ENCODE measurements around the gene CNGA4. TPM values are rescaled to one million over a fixed set of nuclear protein-coding genes. Genes with fewer than 3 reads are reported as not detected.

CNGA4 gene
- total and polyA plus RNA-seq, 2 of the 4 experiments (the other 2 are of a cell fraction) = under 0.01 to 0.12 TPM

DNA sequence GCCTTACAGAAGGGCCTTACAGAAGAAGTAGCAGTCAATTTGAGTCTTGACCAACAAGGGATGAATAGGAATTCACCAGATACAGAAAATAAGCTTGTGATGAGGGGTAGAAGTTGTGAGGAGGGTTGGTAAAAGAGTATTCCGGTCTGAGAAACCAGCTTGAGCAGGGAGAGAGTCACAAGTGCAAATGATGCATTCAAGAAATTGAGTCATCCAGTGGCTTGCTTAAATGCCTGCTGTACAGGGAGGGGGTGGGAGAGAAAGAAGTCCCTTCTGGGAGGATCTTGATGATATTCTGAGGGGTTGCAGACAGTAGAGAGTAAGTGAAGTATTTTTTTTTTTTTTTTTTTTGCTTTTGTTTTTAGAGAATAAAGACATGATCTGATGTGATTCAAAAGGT lies 29.9 kb downstream of the CNGA4 start:
- Histone ChIP-seq H2BK120ac (ENCODE audit: low read depth, low read length) (no peak overlapping the region), H3K9ac (ENCODE audit: low read depth, low read length) (no peak overlapping the region), H2BK20ac (ENCODE audit: low read depth, low read length) (no peak overlapping the region), H4K91ac (ENCODE audit: insufficient read depth, low read depth, low read length) (no peak overlapping the region), H4K8ac (ENCODE audit: low read depth in 2 of 2, low read length in 2 of 2) (no peak overlapping the region), H2BK5ac (ENCODE audit: low read depth, low read length, poor library complexity, severe bottlenecking) (no peak overlapping the region), H3K27me3 (ENCODE audit: control insufficient read depth, insufficient read depth, low read length) (peaks cover 8% of the 10 kb centered on the region), H3K23ac (ENCODE audit: low read depth, low read length) (no peak overlapping the region), H2BK15ac (ENCODE audit: low read depth, low read length) (no peak overlapping the region), H2AK9ac (replicated peaks; ENCODE audit: low read depth, low read length, poor library complexity) (no peak overlapping the region), H2AFZ (replicated peaks; ENCODE audit: low read length, poor library complexity) (no peak overlapping the region), H3K4ac (ENCODE audit: low read depth, low read length) (no peak overlapping the region), H3K4me2 (ENCODE audit: low read depth, low read length) (no peak overlapping the region), H4K5ac (ENCODE audit: low read depth, low read length) (no peak overlapping the region), H3K18ac (ENCODE audit: low read depth, low read length) (no peak overlapping the region), H3K9me1 (ENCODE audit: insufficient read depth, low read length) (no peaks in the 10 kb centered on the region), H3K79me1 (ENCODE audit: low read depth in 1 of 2, low read length in 2 of 2) (no peaks in the 10 kb centered on the region), H3K9me3 (ENCODE audit: control insufficient read depth, insufficient read depth, low read length) (no peaks in the 10 kb centered on the region), H4K20me1 (ENCODE audit: insufficient read depth, low read length) (no peaks in the 10 kb centered on the region), H3K36me3 (ENCODE audit: control insufficient read depth, insufficient read depth, low read length) (no peaks in the 10 kb centered on the region), H3K4me1 (ENCODE audit: control insufficient read depth, insufficient read depth, low read length) (no peaks in the 10 kb centered on the region), H2AK5ac (ENCODE audit: low read depth, low read length) (no peak overlapping the region), H3K56ac (ENCODE audit: extremely low read depth, insufficient read depth, low read length) (no peak overlapping the region), H3K27ac (ENCODE audit: insufficient read depth, low read length) (no peak overlapping the region), H3K4me3 (ENCODE audit: insufficient read depth, low read depth, low read length) (no peak overlapping the region), H3K14ac (replicated peaks; ENCODE audit: low read depth, low read length) (no peak overlapping the region)
- CTCF ChIA-PET = no interaction called here
- no peak for TF ChIP-seq MAFK (IDR thresholded peaks at IDR 0.05; ENCODE audit: low read depth, low read length)
- TF ChIP-seq RFX5 (IDR thresholded peaks at IDR 0.05; ENCODE audit: low read depth, low read length) = no peak
- TF ChIP-seq RAD21 (IDR thresholded peaks at IDR 0.05; ENCODE audit: low read length) = no peak
- no peak for TF ChIP-seq POLR2A (IDR thresholded peaks at IDR 0.05; ENCODE audit: low read depth, low read length)
- TF ChIP-seq, protein P1, sequence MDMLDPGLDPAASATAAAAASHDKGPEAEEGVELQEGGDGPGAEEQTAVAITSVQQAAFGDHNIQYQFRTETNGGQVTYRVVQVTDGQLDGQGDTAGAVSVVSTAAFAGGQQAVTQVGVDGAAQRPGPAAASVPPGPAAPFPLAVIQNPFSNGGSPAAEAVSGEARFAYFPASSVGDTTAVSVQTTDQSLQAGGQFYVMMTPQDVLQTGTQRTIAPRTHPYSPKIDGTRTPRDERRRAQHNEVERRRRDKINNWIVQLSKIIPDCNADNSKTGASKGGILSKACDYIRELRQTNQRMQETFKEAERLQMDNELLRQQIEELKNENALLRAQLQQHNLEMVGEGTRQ (IDR thresholded peaks at IDR 0.05; ENCODE audit: low read depth, low read length) = no peak
- TF ChIP-seq NFE2L2 (IDR thresholded peaks at IDR 0.05; ENCODE audit: low read depth, low read length) = no peak
- TF ChIP-seq, protein P2, sequence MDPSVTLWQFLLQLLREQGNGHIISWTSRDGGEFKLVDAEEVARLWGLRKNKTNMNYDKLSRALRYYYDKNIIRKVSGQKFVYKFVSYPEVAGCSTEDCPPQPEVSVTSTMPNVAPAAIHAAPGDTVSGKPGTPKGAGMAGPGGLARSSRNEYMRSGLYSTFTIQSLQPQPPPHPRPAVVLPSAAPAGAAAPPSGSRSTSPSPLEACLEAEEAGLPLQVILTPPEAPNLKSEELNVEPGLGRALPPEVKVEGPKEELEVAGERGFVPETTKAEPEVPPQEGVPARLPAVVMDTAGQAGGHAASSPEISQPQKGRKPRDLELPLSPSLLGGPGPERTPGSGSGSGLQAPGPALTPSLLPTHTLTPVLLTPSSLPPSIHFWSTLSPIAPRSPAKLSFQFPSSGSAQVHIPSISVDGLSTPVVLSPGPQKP (IDR thresholded peaks at IDR 0.05; ENCODE audit: borderline replicate concordance, low read depth, low read length) = no peak
- no peak for TF ChIP-seq BHLHE40 (IDR thresholded peaks at IDR 0.05; ENCODE audit: low read depth, low read length)
- no peak for TF ChIP-seq SMC3 (IDR thresholded peaks at IDR 0.05; ENCODE audit: low read depth, low read length)
- TF ChIP-seq FOS (IDR thresholded peaks at IDR 0.05; ENCODE audit: low read depth, low read length) = no peak
- no peak for TF ChIP-seq RCOR1 (IDR thresholded peaks at IDR 0.05; ENCODE audit: insufficient replicate concordance, low read length)
- TF ChIP-seq, protein P3, sequence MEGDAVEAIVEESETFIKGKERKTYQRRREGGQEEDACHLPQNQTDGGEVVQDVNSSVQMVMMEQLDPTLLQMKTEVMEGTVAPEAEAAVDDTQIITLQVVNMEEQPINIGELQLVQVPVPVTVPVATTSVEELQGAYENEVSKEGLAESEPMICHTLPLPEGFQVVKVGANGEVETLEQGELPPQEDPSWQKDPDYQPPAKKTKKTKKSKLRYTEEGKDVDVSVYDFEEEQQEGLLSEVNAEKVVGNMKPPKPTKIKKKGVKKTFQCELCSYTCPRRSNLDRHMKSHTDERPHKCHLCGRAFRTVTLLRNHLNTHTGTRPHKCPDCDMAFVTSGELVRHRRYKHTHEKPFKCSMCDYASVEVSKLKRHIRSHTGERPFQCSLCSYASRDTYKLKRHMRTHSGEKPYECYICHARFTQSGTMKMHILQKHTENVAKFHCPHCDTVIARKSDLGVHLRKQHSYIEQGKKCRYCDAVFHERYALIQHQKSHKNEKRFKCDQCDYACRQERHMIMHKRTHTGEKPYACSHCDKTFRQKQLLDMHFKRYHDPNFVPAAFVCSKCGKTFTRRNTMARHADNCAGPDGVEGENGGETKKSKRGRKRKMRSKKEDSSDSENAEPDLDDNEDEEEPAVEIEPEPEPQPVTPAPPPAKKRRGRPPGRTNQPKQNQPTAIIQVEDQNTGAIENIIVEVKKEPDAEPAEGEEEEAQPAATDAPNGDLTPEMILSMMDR (conservative IDR thresholded peaks at IDR 0.05; ENCODE audit: low read depth, low read length) = no peak
- TF ChIP-seq CEBPB (IDR thresholded peaks at IDR 0.05; ENCODE audit: low read depth, low read length) = no peak
- TF ChIP-seq MAZ (IDR thresholded peaks at IDR 0.05; ENCODE audit: borderline replicate concordance, low read depth, low read length) = no peak
- no peak for TF ChIP-seq MXI1 (IDR thresholded peaks at IDR 0.05; ENCODE audit: borderline replicate concordance, low read depth, low read length)
- TF ChIP-seq CHD1 (IDR thresholded peaks at IDR 0.05; ENCODE audit: low read depth, low read length) = no peak
- BruUV-seq (replicated peaks) = no TSS peak
- ATAC-seq (ENCODE audit: low read depth) = no peak
- WGBS, 2 experiments (ENCODE audit: extremely low coverage in 2 of 2, insufficient read length in 1 of 2) = 83% methylated on average over 1 of the region's 1 CpG; no CpG with 5 or more reads in 1 of the 2 experiments
- POLR2A ChIA-PET (ENCODE audit: unreplicated experiment) = no interaction called here
- dilution Hi-C loops (cut with HindIII; ENCODE audit: low sequenced_read_pairs, unreplicated experiment) (no loop called here), in situ Hi-C loops (cut with MboI; ENCODE audit: low sequenced_read_pairs) (no loop called here), intact Hi-C loops (cut with micrococcal nuclease) (no loop called here)
- peak; percentile 22 for DNase-seq
